Subcutaneous adipose tissue (tissue), 4 donors: ENCODE data around the gene NRIP2. TPM values are rescaled to one million over a fixed set of nuclear protein-coding genes. Genes with fewer than 3 reads are reported as not detected.

Source experiments
- CTCF ChIP-seq: fragments of 450-650 bp; IDR thresholded peaks from one replicate; pipeline ENCODE4 v1.5.1; 2016; ENCODE audit warnings: low read depth, mild to moderate bottlenecking, control low read depth, antibody characterized with exemption, moderate library complexity
- total RNA-seq, 4 donors: library from RNA; depleted of rRNA; stranded (reverse); fragments of >200 nt; gene quantifications; one replicate each; pipeline ENCODE4 v1.1.0, GENCODE V29; 2016

The NRIP2 gene
- total RNA-seq, 4 donors from 2014 or later = 0.16 to 1.5 (median 1.0) TPM

GRCh38 chr12:2803635-2804392 is 31.0 kb downstream of the NRIP2 start:
- TF ChIP-seq CTCF = no peak

- no peak for TF ChIP-seq CTCF
These were observed 33.6 kb downstream of the NRIP2 start for GRCh38 chr12:2801044-2801783.

- TF ChIP-seq CTCF = no peak
These were observed 34.7 kb downstream of the NRIP2 start for GRCh38 chr12:2800046-2800570.

- TF ChIP-seq CTCF = no peak
These were observed 37.0 kb downstream of the NRIP2 start for GRCh38 chr12:2797721-2798418.

GRCh38 chr12:2796187-2796666 is 38.6 kb downstream of the NRIP2 start:
- no peak for TF ChIP-seq CTCF

GRCh38 chr12:2795291-2796186 is 39.3 kb downstream of the NRIP2 start:
- TF ChIP-seq CTCF = no peak
